Measurements from ENCODE around the gene PRR23E. TPM values are rescaled to one million over a fixed set of nuclear protein-coding genes. Genes with fewer than 3 reads are reported as not detected.

The PRR23E gene
- total and polyA plus RNA-seq, 2 donors: not detected

DNA sequence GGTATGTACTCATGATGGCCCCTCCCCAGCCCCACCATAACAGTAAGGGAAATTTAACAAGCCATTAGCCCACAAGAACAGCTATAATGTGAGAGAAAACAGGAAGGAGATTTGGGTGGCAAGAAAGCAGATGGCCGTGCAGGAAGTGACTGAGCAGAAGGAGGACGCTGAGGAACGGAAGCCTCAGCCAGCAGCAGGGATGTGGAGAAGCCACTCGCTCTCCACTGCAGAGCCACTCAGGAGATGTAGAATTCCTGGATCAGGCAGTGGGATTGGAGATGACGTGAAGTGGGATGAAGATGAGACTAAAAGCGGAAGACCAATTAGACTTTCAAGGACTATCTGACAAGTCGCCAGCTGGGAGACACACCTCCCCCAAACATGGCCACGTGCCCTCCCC lies 31.2 kb downstream of the PRR23E start:
- no peaks in the 10 kb centered on the region for H3K36me3 ChIP-seq (ENCODE audit: insufficient read depth)
- DNase-seq (ENCODE audit: extremely low spot score): no peak
- 51% methylated on average over 8 of the region's 8 CpGs for WGBS
- no peaks in the 10 kb centered on the region for H3K4me1 ChIP-seq (ENCODE audit: insufficient read depth)
- no peak overlapping the region for H3K4me3 ChIP-seq (ENCODE audit: low read depth, low read length)
- no peak overlapping the region for H3K27ac ChIP-seq (ENCODE audit: low read depth)

DNA sequence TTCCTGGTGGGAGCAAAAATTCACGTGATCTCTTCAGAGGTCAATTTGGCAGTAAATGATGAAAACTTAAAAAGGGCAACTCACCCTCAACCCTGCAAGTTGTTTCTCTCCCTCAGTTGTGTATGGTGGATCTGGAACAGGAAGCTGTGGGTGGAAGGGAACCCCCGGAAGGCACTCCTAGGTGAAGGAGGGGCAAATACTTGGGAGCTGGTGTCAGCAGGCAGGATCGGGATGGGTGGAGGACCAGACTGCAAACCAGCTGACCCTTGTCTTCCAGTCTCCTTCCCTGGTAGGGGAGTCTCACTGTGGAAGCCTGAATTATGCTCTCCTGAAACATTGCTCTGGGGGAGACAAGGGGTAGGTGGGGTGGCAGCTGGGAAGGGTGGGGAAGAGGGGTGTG lies 33.5 kb downstream of the PRR23E start:
- H3K4me3 ChIP-seq (ENCODE audit: low read depth, low read length): no peak overlapping the region
- no peak overlapping the region for H3K27ac ChIP-seq (ENCODE audit: low read depth)
- 63% methylated on average over 3 of the region's 3 CpGs for WGBS
- no peaks in the 10 kb centered on the region for H3K36me3 ChIP-seq (ENCODE audit: insufficient read depth)
- no peaks in the 10 kb centered on the region for H3K4me1 ChIP-seq (ENCODE audit: insufficient read depth)
- DNase-seq (ENCODE audit: extremely low spot score): no peak

DNA sequence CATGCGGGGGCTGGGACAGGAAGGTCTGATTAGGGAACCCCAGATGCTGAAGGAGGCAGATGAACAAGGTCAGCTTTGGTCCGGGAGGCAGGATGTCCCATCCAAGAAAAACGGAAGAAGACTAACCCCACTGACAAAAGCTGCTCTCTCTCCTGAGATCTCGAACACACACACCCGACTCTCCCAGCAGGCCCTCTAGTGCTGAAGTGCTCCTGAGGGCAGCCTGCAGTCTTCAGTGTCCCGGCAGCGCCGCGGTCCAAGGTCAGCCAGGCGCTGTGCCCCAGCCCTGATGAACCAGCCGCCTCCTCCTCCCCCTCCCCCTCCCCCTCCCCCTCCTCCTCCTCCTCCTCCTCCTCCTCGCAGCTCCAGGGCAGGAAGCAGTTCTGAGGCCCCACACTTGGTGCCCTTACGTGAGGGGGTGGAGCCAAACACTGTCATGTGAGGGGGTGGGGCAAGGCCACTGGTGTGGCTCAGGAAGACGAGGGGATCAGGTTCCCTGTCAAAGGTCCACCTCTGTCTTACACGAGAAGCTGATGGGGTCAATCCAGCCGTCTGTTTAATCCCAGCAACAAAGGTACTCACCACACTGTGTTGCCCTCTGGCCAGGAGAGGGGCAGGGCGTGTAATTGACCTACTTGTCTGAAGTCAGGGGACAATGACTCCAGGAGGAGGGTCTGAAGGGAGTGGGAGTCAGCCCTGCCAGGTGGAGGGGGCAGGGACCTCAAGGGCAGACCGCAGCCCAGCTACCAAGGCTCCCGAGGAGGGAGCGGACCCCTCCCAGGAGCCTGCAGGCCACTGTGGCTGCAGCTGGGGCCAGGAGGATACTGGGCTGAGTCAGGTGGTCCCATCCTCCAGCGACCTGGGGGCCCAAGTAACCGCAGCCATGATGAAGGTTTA lies 34.3 kb downstream of the PRR23E start:
- Histone ChIP-seq H3K27ac (ENCODE audit: low read depth) (no peak overlapping the region), H3K4me3 (ENCODE audit: low read depth, low read length) (no peak overlapping the region), H3K4me1 (ENCODE audit: insufficient read depth) (no peaks in the 10 kb centered on the region), H3K36me3 (ENCODE audit: insufficient read depth) (no peaks in the 10 kb centered on the region)
- WGBS: 40% methylated on average over 21 of the region's 22 CpGs
- DNase-seq (ENCODE audit: extremely low spot score): no peak

DNA sequence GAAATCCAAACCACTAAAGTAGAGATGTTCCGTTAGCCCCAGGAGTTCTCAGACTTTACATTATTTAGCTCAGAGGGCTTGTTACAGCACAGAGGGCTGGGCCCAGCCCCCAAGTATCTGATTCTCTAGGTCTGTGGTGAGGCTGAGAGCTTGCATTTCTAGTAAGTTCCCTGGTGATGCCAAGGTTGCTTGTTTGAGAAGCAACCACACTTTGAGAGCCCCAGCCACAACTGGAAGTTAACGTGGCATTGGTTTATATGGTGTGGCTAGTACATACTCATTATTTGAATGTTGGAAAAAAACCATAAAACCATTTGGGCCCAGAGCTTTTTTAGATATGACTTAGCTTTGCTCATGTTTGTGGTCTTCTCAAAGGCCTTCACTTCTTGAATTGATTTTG lies 35.9 kb downstream of the PRR23E start:
- Histone ChIP-seq H3K4me3 (ENCODE audit: low read depth, low read length) (no peak overlapping the region), H3K36me3 (ENCODE audit: insufficient read depth) (no peaks in the 10 kb centered on the region), H3K4me1 (ENCODE audit: insufficient read depth) (no peaks in the 10 kb centered on the region), H3K27ac (ENCODE audit: low read depth) (no peak overlapping the region)
- WGBS: 77% methylated on average over 2 of the region's 2 CpGs
- no peak for DNase-seq (ENCODE audit: extremely low spot score)

DNA sequence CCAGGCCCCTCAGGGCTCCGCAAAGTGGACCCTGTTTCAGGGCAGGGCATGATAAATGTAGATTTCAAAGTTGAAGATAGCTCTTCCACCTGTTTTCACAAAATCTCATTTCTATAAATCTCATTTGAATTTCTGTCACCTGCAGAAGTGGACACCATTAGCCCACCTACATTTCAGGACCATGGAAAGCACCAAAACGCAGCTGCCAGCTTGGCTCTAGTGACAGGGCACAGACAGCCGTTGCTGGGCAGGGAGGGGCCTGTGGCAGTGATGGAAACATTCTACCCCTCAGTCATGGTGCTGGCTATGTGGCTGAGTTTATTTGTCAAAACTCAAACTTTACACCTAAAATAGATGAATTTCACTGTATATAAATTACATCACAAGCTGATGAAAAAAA lies 40.4 kb downstream of the PRR23E start:
- Histone ChIP-seq H3K27ac (ENCODE audit: low read depth) (no peak overlapping the region), H3K4me3 (ENCODE audit: low read depth, low read length) (no peak overlapping the region), H3K36me3 (ENCODE audit: insufficient read depth) (no peaks in the 10 kb centered on the region), H3K4me1 (ENCODE audit: insufficient read depth) (no peaks in the 10 kb centered on the region)
- WGBS: 30% methylated on average over 3 of the region's 3 CpGs
- DNase-seq (ENCODE audit: extremely low spot score): no peak

DNA sequence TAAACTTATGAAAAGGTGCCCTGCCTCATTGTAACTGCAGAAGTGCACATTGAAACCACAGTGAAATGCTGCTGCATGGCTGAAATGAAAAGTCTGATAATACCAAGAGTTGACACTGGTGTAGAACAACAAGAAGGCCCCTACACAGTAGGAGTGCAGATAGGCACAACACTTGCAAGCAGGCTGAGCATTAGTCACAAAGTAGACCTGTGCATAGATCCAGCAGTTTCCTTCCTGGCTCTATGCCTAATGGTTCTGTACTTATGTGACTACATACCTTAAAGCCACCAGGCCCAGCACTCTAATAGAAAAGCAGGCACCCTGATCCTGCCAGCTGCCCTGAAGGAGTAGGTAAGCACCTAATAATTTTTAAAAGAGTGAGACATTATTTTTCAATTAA lies 41.8 kb downstream of the PRR23E start:
- Histone ChIP-seq H3K27ac (ENCODE audit: low read depth) (no peak overlapping the region), H3K4me1 (ENCODE audit: insufficient read depth) (no peaks in the 10 kb centered on the region), H3K4me3 (ENCODE audit: low read depth, low read length) (no peak overlapping the region), H3K36me3 (ENCODE audit: insufficient read depth) (no peaks in the 10 kb centered on the region)
- no peak for DNase-seq (ENCODE audit: extremely low spot score)

DNA sequence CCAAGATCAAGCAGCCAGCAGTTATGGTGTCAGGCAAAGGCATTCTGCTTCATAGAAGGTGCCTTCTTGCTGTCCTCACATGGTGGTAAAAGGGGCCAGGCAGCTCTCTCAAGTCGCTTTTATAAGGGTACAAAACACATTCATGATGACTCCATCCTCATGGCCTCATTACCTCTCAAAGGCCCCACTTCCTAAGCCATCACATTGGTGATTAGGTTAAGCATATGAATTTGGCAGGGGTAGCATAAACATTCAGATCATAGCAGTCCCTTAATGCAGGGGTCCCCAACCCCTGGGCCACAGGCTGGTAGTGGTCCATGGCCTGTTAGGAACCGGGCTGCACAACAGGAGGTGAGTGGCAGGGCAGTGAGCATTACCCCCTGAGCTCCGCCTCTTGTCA lies 42.8 kb downstream of the PRR23E start:
- DNase-seq (ENCODE audit: extremely low spot score): no peak
- Histone ChIP-seq H3K4me3 (ENCODE audit: low read depth, low read length) (no peak overlapping the region), H3K4me1 (ENCODE audit: insufficient read depth) (no peaks in the 10 kb centered on the region), H3K36me3 (ENCODE audit: insufficient read depth) (no peaks in the 10 kb centered on the region), H3K27ac (ENCODE audit: low read depth) (no peak overlapping the region)
- 68% methylated on average over 3 of the region's 3 CpGs for WGBS

DNA sequence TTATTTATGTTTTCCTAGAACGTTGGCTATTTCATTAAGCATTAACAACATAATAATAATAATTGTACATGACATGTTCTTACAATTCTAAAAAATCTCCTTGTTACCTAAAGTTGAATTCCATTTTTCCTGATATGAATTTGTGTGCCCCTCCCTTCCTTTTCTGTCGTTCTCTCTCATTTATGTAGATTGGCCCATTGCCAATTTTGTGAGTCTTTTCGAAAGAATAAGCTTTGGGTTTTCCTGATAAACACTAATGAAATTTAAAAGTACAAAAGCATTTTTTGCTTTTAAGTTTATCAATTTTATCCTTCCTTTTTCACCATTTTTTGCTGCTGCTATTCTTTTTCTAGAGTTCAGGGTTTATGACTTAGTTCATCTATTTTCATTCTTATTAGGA lies 44.9 kb downstream of the PRR23E start:
- Histone ChIP-seq H3K27ac (ENCODE audit: low read depth) (no peak overlapping the region), H3K4me1 (ENCODE audit: insufficient read depth) (no peaks in the 10 kb centered on the region), H3K36me3 (ENCODE audit: insufficient read depth) (no peaks in the 10 kb centered on the region), H3K4me3 (ENCODE audit: low read depth, low read length) (no peak overlapping the region)
- 8% methylated on average over 3 of the region's 3 CpGs for WGBS
- no peak for DNase-seq (ENCODE audit: extremely low spot score)

DNA sequence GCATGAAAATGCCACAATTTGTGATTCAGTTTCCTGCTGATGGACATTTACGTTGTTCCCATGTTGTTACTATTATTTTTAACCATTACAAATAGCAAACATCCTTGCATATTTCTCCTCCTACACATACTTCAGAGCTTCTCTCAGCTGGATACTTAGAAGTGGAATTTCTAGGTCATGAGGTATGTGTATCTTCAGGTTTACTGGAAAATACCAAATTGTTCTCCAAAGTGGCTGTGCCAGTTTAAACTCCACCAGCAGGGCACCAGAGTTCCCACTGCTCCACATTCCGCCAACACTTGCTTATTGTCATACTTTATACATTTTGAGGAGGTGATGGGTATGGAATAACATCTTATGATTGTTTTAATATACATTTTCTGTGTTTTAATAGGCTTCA lies 45.7 kb downstream of the PRR23E start:
- no peaks in the 10 kb centered on the region for H3K36me3 ChIP-seq (ENCODE audit: insufficient read depth)
- no peaks in the 10 kb centered on the region for H3K4me1 ChIP-seq (ENCODE audit: insufficient read depth)
- 70% methylated on average over 2 of the region's 2 CpGs for WGBS
- H3K4me3 ChIP-seq (ENCODE audit: low read depth, low read length): no peak overlapping the region
- H3K27ac ChIP-seq (ENCODE audit: low read depth): no peak overlapping the region
- DNase-seq (ENCODE audit: extremely low spot score): no peak

DNA sequence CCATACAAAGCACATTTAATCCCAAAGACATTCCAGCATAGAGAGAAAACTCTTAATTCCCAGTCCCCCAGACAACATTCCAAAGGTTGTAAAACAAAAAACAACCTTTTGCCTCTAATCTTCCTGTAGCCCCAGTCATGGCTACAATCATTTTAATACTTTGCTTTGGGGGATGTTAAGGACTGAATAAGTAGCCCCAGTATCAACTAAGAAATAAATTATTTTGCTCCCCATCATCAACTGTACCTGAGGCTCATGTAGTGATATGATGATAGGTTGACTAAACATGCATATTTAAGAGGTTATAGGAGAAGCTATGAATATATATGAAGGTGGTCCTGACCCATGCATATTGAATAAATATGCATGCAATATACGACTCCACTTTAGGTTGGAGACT lies 54.4 kb downstream of the PRR23E start:
- no peak overlapping the region for H3K27ac ChIP-seq (ENCODE audit: low read depth)
- WGBS: 66% methylated on average over 1 of the region's 1 CpG
- no peak overlapping the region for H3K4me3 ChIP-seq (ENCODE audit: low read depth, low read length)
- DNase-seq (ENCODE audit: extremely low spot score): no peak
- H3K4me1 ChIP-seq (ENCODE audit: insufficient read depth): no peaks in the 10 kb centered on the region
- no peaks in the 10 kb centered on the region for H3K36me3 ChIP-seq (ENCODE audit: insufficient read depth)

Small RNAs within 50 kb of the gene (small RNA-seq; reads per million reads assigned to genes)
- gene RF00019: not detected
- gene RNU6-1047P: not detected

Other genes starting within 250 kb of the PRR23E start
- gene PLXNA1, start 210.0 kb upstream of the PRR23E start, total RNA-seq: 25.8 TPM
- 15.9 TPM for gene PLXNA1, start 210.0 kb upstream of the PRR23E start, polyA plus RNA-seq
- gene PRR20G, start 94.9 kb downstream of the PRR23E start, total RNA-seq: not detected
- not detected for gene PRR20G, start 94.9 kb downstream of the PRR23E start, polyA plus RNA-seq